Left lung (tissue), 10 donors: ENCODE results near the gene TRPM8. TPM values are rescaled to one million over a fixed set of nuclear protein-coding genes. Genes with fewer than 3 reads are reported as not detected.
A peak's percentile ranks its signal among the peaks of the same experiment; 100 is the strongest.

Experiments
- ATAC-seq: fragments of 200-7000 bp; cut with Tn5 transposase; one replicate; pipeline ENCODE4 v1.9.1; 2020; ENCODE audit warnings: moderate library complexity
- DNase-seq, 4 donors: peaks; one replicate each; pipeline ENCODE4 v3.0.0-alpha.2; 2013 to 2020
- H3K27ac ChIP-seq, 2 donors: fragments of 200-600 bp; sonication (generic) in 1 of 2; one replicate each; pipeline versions ENCODE4 v1.5.0 to v1.8.0; 2020 to 2021
- H3K27me3 ChIP-seq, 2 donors: fragments of 200-600 bp; sonication (generic) in 1 of 2; one replicate each; pipeline versions ENCODE4 v1.5.0 to v1.8.0; 2020 to 2021
- H3K36me3 ChIP-seq, 2 donors: fragments of 200-600 bp; sonication (generic) in 1 of 2; one replicate each; pipeline versions ENCODE4 v1.5.0 to v1.8.0; 2020 to 2021
- H3K4me1 ChIP-seq, 2 donors: fragments of 200-600 bp; one replicate each; pipeline ENCODE4 v1.8.0; 2021
- H3K4me3 ChIP-seq, 2 donors: fragments of 200-600 bp; sonication (generic) in 1 of 2; one replicate each; pipeline versions ENCODE4 v1.5.0 to v1.8.0; 2020 to 2021; ENCODE audit warnings: mild to moderate bottlenecking in 1 of 2
- H3K9me3 ChIP-seq, 2 donors: fragments of 200-600 bp; sonication (generic) in 1 of 2; one replicate each; pipeline versions ENCODE4 v1.5.0 to v1.8.0; 2020 to 2021
- intact Hi-C, 2 donors: fragments of 100-400 bp; cut with DNase I; formaldehyde crosslinking; loops; one replicate each; pipeline versions ENCODE4 v1.11.2 to v1.14.2; 2022
- polyA plus RNA-seq, 6 donors: library from polyadenylated mRNA; unstranded; fragments of 120-200 nt; gene quantifications; one replicate each; pipeline ENCODE4 v1.2.1, GENCODE V29; 2013; ENCODE audit not compliant: insufficient read length in 6 of 6
- total RNA-seq, 2 donors: library from RNA; stranded (reverse); fragmentation: NEBNext Ultra II Directional; extraction: Animal tissue kit (Norgen Biotek cat#: 25700); gene quantifications; one replicate each; pipeline ENCODE4 v1.2.1, GENCODE V29; 2021
- TF ChIP-seq, protein P1 (sequence below), 2 donors: fragments of 200-600 bp; sonication (generic) in 1 of 2; IDR thresholded peaks; one replicate each; pipeline versions ENCODE4 v1.5.0 to v1.8.0; 2021; ENCODE audit warnings: antibody characterized with exemption in 2 of 2
- donor health status: DM: no; HTN: yes; CAD: no.
- donor health status: DM: no; HTN: no; CAD: no.

Gene TRPM8
- total and polyA plus RNA-seq, 8 donors = 0.14 to 0.40 (median 0.16) TPM; not detected in 3

DNA sequence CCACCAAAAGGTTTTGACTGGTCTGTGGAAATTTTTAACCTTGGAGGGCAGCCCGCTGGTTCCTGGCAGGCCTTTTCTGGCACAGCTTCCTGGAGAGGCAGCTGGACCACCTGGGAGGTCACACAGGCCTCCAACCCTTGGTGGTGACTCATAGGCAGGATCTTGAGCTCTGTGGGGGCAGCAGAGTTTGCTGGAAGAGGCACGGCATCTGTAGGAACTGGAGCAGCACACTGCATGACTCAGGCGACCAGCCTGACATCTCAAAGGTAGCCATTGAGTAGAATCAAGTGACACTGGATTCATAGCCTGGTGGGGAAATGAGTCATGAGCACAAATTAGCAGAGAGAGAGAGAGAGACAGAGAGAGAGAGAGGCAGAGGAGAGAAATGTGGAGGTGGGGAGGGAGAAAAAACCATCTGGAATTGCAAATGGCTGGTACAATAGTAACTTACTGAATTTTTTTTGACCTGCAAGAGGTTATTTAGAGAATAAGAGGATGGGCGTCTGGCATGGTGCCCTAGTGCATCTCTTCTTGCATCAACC, 57.4 kb downstream of the TRPM8 start:
- TF ChIP-seq, protein P1, sequence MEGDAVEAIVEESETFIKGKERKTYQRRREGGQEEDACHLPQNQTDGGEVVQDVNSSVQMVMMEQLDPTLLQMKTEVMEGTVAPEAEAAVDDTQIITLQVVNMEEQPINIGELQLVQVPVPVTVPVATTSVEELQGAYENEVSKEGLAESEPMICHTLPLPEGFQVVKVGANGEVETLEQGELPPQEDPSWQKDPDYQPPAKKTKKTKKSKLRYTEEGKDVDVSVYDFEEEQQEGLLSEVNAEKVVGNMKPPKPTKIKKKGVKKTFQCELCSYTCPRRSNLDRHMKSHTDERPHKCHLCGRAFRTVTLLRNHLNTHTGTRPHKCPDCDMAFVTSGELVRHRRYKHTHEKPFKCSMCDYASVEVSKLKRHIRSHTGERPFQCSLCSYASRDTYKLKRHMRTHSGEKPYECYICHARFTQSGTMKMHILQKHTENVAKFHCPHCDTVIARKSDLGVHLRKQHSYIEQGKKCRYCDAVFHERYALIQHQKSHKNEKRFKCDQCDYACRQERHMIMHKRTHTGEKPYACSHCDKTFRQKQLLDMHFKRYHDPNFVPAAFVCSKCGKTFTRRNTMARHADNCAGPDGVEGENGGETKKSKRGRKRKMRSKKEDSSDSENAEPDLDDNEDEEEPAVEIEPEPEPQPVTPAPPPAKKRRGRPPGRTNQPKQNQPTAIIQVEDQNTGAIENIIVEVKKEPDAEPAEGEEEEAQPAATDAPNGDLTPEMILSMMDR (IDR thresholded peaks at IDR 0.05) = no peak
- ATAC-seq (peak; percentile 83), DNase-seq (peak in 1 of 4 donors; percentile 69)
- H3K4me3 ChIP-seq = no peak overlapping the region
- H3K36me3 ChIP-seq = no peaks in the 10 kb centered on the region
- intact Hi-C loops = loop anchor here in 1 of 2 donors (10.0 kb wide), 1 partner anchor 530 kb away; no protein-coding TSS in a partner anchor
- no peaks in the 10 kb centered on the region for H3K9me3 ChIP-seq
- no peaks in the 10 kb centered on the region for H3K4me1 ChIP-seq
- no peak overlapping the region for H3K27ac ChIP-seq
- peaks cover 0 to 19% of the 10 kb centered on the region in 2 donors for H3K27me3 ChIP-seq

DNA sequence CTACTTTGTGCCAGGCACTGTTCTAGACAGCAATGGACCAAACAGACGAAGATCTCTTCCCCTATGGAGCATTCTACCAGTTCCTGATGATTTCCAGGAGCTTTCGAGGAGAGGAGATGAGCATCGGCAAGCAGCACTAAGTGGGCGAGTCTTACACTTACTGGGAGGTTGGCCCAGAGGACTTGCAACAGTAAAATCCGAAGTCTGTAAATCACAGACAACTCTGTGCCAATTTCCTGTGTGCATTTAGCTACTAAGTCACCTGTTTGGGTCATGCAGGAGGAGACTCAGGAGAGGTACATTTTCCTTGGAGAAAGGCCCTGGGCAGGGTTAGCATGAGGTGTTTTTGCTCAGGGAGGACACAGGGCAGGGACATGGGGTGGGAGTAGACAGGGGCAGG, 58.9 kb downstream of the TRPM8 start:
- TF ChIP-seq, protein P1 (IDR thresholded peaks at IDR 0.05) = no peak
- ATAC-seq (no peak), DNase-seq (no peak)
- Histone ChIP-seq H3K27me3 (peaks cover 0 to 19% of the 10 kb centered on the region in 2 donors), H3K36me3 (no peaks in the 10 kb centered on the region), H3K27ac (no peak overlapping the region), H3K4me3 (no peak overlapping the region), H3K4me1 (no peaks in the 10 kb centered on the region), H3K9me3 (no peaks in the 10 kb centered on the region)
- intact Hi-C loops = loop anchor here in 1 of 2 donors (10.0 kb wide), 1 partner anchor 529 kb away; no protein-coding TSS in a partner anchor

DNA sequence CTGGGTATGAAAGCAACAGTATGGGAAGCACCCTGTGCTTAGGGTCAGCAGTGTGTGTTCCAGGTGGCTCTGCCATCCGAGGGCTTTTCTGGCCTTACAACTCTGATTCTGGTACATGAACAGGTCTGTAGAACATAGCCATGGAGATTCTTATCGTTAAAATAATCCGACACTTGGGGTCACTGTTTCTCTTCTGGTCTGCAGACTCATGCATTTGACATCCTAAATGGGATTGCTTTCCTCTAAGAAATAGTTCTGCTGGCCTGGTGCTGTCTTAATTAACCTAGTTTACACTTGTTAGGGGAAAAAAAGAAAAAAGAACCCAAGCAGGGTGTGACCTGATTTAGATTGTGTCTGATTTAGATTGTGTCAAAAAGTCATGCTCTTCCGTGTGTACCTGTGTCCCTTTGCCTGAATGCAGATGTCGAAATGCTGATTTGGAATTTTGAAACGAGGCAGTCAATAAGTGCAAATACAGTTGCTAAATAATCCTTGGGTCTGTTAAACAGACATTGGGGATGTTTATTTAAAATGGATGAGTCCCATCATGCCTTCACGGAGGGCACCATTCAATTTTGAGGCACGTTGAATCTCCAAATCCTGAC, 59.6 kb downstream of the TRPM8 start:
- Histone ChIP-seq H3K27ac (no peak overlapping the region), H3K27me3 (peaks cover 0 to 19% of the 10 kb centered on the region in 2 donors), H3K4me1 (no peaks in the 10 kb centered on the region), H3K36me3 (no peaks in the 10 kb centered on the region), H3K4me3 (no peak overlapping the region), H3K9me3 (no peaks in the 10 kb centered on the region)
- TF ChIP-seq, protein P1 (IDR thresholded peaks at IDR 0.05) = peak; percentile 16 to 30
- intact Hi-C loops = loop anchor here in 1 of 2 donors (10.0 kb wide), 1 partner anchor 528 kb away; no protein-coding TSS in a partner anchor
- ATAC-seq = peak; percentile 72
- DNase-seq = peak in 2 of 4 donors; percentile 25 to 52

DNA sequence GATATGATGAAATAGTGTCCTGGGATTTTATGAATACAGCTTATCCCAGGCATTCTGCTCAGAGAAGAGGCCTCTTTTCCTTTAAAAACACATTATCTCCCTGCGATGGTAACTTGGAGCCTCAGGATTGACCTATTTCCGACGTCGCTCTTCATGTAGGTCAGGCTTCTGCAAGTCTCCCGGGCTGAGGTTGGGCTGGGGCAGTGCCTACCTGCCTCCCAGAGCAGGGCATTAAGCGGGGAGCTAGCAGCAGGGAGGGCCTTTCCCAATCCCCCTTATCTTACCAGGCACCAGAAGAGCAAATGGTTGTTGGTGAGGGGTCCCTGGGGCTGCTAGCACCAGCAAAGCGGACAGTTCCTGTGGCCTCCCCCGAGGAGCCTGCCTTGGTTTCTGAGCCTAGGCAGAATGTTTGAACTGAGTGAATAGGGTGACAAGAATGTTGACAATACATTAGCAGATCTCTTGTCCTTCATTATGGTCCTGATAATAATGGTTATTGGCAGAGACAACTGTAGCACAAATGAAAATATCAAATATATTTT, 60.2 kb downstream of the TRPM8 start:
- Histone ChIP-seq H3K36me3 (no peaks in the 10 kb centered on the region), H3K27ac (no peak overlapping the region), H3K4me3 (no peak overlapping the region), H3K27me3 (peaks cover 0 to 19% of the 10 kb centered on the region in 2 donors), H3K9me3 (no peaks in the 10 kb centered on the region), H3K4me1 (no peaks in the 10 kb centered on the region)
- no peak for ATAC-seq
- DNase-seq = no peak
- intact Hi-C loops = loop anchor here in 1 of 2 donors (10.0 kb wide), 1 partner anchor 527 kb away; no protein-coding TSS in a partner anchor
- TF ChIP-seq, protein P1 (IDR thresholded peaks at IDR 0.05) = no peak

DNA sequence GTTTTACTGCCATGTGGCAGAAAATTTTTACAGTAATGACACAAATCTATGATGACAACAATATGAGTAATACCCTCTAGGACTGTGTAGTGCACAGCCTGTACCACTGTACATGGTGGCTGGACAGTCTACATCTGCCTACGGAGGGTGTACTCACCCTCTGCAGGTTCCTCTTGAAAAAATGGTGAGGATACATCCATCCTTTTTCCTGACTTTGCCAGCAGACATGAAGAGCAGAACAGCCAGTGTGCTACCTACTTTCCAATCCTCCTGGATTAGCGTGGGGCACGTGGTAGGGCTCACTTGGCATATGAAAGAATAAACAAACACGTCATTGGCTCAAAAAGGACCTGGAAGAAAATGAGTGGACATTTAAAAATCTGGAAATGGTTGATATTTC, 62.6 kb downstream of the TRPM8 start:
- TF ChIP-seq, protein P1 (IDR thresholded peaks at IDR 0.05) = no peak
- peaks cover 0 to 15% of the 10 kb centered on the region in 2 donors for H3K27me3 ChIP-seq
- H3K36me3 ChIP-seq = no peaks in the 10 kb centered on the region
- H3K9me3 ChIP-seq = no peaks in the 10 kb centered on the region
- H3K4me1 ChIP-seq = no peaks in the 10 kb centered on the region
- ATAC-seq (no peak), DNase-seq (no peak)
- H3K4me3 ChIP-seq = no peak overlapping the region
- H3K27ac ChIP-seq = no peak overlapping the region
- intact Hi-C loops = loop anchor here in 1 of 2 donors (10.0 kb wide), 1 partner anchor 525 kb away; no protein-coding TSS in a partner anchor
